H9 (cell line): ENCODE results near the gene FAXDC2. TPM values are rescaled to one million over a fixed set of nuclear protein-coding genes. Genes with fewer than 3 reads are reported as not detected.
A peak's percentile ranks its signal among the peaks of the same experiment; 100 is the strongest.

Experiments used
- DNase-seq: peaks from one replicate; pipeline ENCODE4 v3.0.0-alpha.2; 2017
- H2AFZ ChIP-seq: one replicate; pipeline ENCODE4 v1.6.1; 2013; ENCODE audit warnings: mild to moderate bottlenecking, low read length, control low read depth, moderate library complexity
- H2AK5ac ChIP-seq: 2 replicates; pipeline ENCODE4 v1.6.1; 2013; ENCODE audit warnings: low read length, control low read depth, mixed read lengths; ENCODE audit not compliant: insufficient read length
- H2BK120ac ChIP-seq: one replicate; pipeline ENCODE4 v1.6.1; 2013; ENCODE audit warnings: low read depth, mild to moderate bottlenecking, low read length, control low read depth, inconsistent platforms; ENCODE audit not compliant: poor library complexity, severe bottlenecking
- H2BK12ac ChIP-seq: 2 replicates; pipeline ENCODE4 v1.6.1; 2013; ENCODE audit warnings: low read length, control low read depth, mixed read lengths, low read depth; ENCODE audit not compliant: insufficient read length
- H2BK15ac ChIP-seq: 2 replicates; pipeline ENCODE4 v1.6.1; 2013; ENCODE audit warnings: low read depth, low read length, control low read depth
- H2BK20ac ChIP-seq: one replicate; pipeline ENCODE4 v1.6.1; 2013; ENCODE audit warnings: low read depth, mild to moderate bottlenecking, low read length, control low read depth, inconsistent platforms; ENCODE audit not compliant: poor library complexity, severe bottlenecking
- H2BK5ac ChIP-seq: 2 replicates; pipeline ENCODE4 v1.6.1; 2013; ENCODE audit warnings: low read length, control low read depth, mixed read lengths; ENCODE audit not compliant: insufficient read length
- H3K14ac ChIP-seq: 2 replicates; pipeline ENCODE4 v1.6.1; 2013; ENCODE audit warnings: low read length, control low read depth; ENCODE audit not compliant: insufficient read depth
- H3K18ac ChIP-seq: 2 replicates; pipeline ENCODE4 v1.6.1; 2013; ENCODE audit warnings: low read depth, mild to moderate bottlenecking, mixed read lengths, low read length, control low read depth; ENCODE audit not compliant: insufficient read length
- H3K23ac ChIP-seq: 2 replicates; pipeline ENCODE4 v1.6.1; 2013; ENCODE audit warnings: low read length, control low read depth, mixed read lengths, low read depth; ENCODE audit not compliant: insufficient read length
- H3K23me2 ChIP-seq: 2 replicates; pipeline ENCODE4 v1.6.1; 2013; ENCODE audit warnings: low read depth, mild to moderate bottlenecking, mixed read lengths, low read length, control low read depth; ENCODE audit not compliant: insufficient read length, poor library complexity, severe bottlenecking
- H3K27ac ChIP-seq: 2 replicates; pipeline ENCODE4 v1.5.1; 2013; ENCODE audit warnings: low read length, control low read depth, mixed read lengths, low read depth; ENCODE audit not compliant: insufficient read length
- H3K27me3 ChIP-seq: 2 replicates; pipeline ENCODE4 v1.6.1; 2013; ENCODE audit warnings: low read length, control low read depth, inconsistent platforms; ENCODE audit not compliant: insufficient read depth
- H3K4ac ChIP-seq: 2 replicates; pipeline ENCODE4 v1.6.1; 2013; ENCODE audit warnings: low read depth, mild to moderate bottlenecking, control low read depth, inconsistent platforms, low read length, moderate library complexity
- H3K4me1 ChIP-seq: 2 replicates; pipeline ENCODE4 v1.6.1; 2013; ENCODE audit warnings: low read length, control low read depth, inconsistent platforms; ENCODE audit not compliant: insufficient read depth
- H3K4me2 ChIP-seq: 2 replicates; pipeline ENCODE4 v1.6.1; 2013; ENCODE audit warnings: low read length, control low read depth, mixed read lengths; ENCODE audit not compliant: insufficient read length, insufficient read depth
- H3K56ac ChIP-seq: 2 replicates; pipeline ENCODE4 v1.6.1; 2013; ENCODE audit warnings: low read depth, mild to moderate bottlenecking, mixed read lengths, low read length, control low read depth; ENCODE audit not compliant: insufficient read length
- H3K79me1 ChIP-seq: 2 replicates; pipeline ENCODE4 v1.6.1; 2013; ENCODE audit warnings: low read depth, mild to moderate bottlenecking, moderate library complexity, low read length, control low read depth, inconsistent platforms; ENCODE audit not compliant: insufficient read depth, poor library complexity, severe bottlenecking
- H3K79me2 ChIP-seq: 2 replicates; pipeline ENCODE4 v1.6.1; 2013; ENCODE audit warnings: low read length, control low read depth, inconsistent platforms; ENCODE audit not compliant: insufficient read depth
- H3K9ac ChIP-seq: 2 replicates; pipeline ENCODE4 v1.6.1; 2013; ENCODE audit warnings: low read length, control low read depth, mixed read lengths; ENCODE audit not compliant: insufficient read length; ENCODE audit errors: extremely low read depth
- H3K9me3 ChIP-seq: one replicate; pipeline ENCODE4 v1.6.1; 2013; ENCODE audit warnings: low read depth, low read length, inconsistent platforms; ENCODE audit not compliant: control insufficient read depth
- H3T11ph ChIP-seq: one replicate; pipeline ENCODE4 v1.6.1; 2013; ENCODE audit warnings: mild to moderate bottlenecking, low read length, control low read depth, inconsistent platforms
- H4K20me1 ChIP-seq: one replicate; pipeline ENCODE4 v1.6.1; 2013; ENCODE audit not compliant: control insufficient read depth, insufficient read length, insufficient read depth
- H4K5ac ChIP-seq: 2 replicates; pipeline ENCODE4 v1.6.1; 2013; ENCODE audit warnings: low read depth, mild to moderate bottlenecking, mixed read lengths, low read length, control low read depth; ENCODE audit not compliant: insufficient read length
- H4K8ac ChIP-seq: replicated peaks from 2 replicates; pipeline ENCODE4 v1.6.1; 2013; ENCODE audit warnings: low read length, control low read depth, mixed read lengths, low read depth; ENCODE audit not compliant: insufficient read length
- H4K91ac ChIP-seq: 2 replicates; pipeline ENCODE4 v1.6.1; 2013; ENCODE audit warnings: low read depth, mild to moderate bottlenecking, moderate library complexity, mixed read lengths, low read length, control low read depth; ENCODE audit not compliant: insufficient read length
- H3K27ac Mint-ChIP-seq, 3 experiments: 2 replicates in 2 of 3; 3 replicates in 1 of 3; pipeline ENCODE4 v1.8.0; 2020 to 2021; ENCODE audit warnings: mixed read lengths in 3 of 3, mild to moderate bottlenecking in 1 of 3, moderate library complexity in 1 of 3
- H3K27me3 Mint-ChIP-seq: 2 replicates; pipeline ENCODE4 v1.8.0; 2021; ENCODE audit warnings: low read depth, mild to moderate bottlenecking, moderate library complexity, mixed read lengths
- H3K36me3 Mint-ChIP-seq, 3 experiments: 2 replicates in 2 of 3; 3 replicates in 1 of 3; pipeline ENCODE4 v1.8.0; 2020 to 2021; ENCODE audit warnings: low read depth in 3 of 3, mixed read lengths in 3 of 3; ENCODE audit not compliant: insufficient read depth in 1 of 3
- H3K4me1 Mint-ChIP-seq, 2 experiments: 2 replicates each; pipeline ENCODE4 v1.8.0; 2020; ENCODE audit warnings: mixed read lengths in 2 of 2
- H3K4me3 Mint-ChIP-seq, 2 experiments: 2 replicates in 1 of 2; 3 replicates in 1 of 2; pipeline ENCODE4 v1.8.0; 2020 to 2021; ENCODE audit warnings: mild to moderate bottlenecking in 2 of 2, mixed read lengths in 2 of 2, moderate library complexity in 1 of 2
- H3K9me3 Mint-ChIP-seq, 2 experiments: 2 replicates in 1 of 2; 3 replicates in 1 of 2; pipeline ENCODE4 v1.8.0; 2020; ENCODE audit warnings: mild to moderate bottlenecking in 2 of 2, mixed read lengths in 2 of 2, moderate library complexity in 1 of 2
- CTCF ChIP-seq: fragments of 200-600 bp; sonication (generic); conservative IDR thresholded peaks from 3 replicates; pipeline ENCODE4 v1.8.0; 2021; ENCODE audit warnings: antibody characterized with exemption, mild to moderate bottlenecking
- WGBS: extraction: QIAGEN DNeasy Blood & Tissue Kit; methylation state at CpG from one replicate; pipeline ENCODE4 v1.1.7; 2013; ENCODE audit warnings: missing lambda C conversion rate, low lambda C conversion rate, mixed read lengths; ENCODE audit not compliant: insufficient read length; ENCODE audit errors: extremely low coverage; 5-methylcytosine and 5-hydroxymethylcytosine counted together
- total RNA-seq: library from RNA; stranded (reverse); gene quantifications from 2 replicates; pipeline ENCODE4 v1.2.1, GENCODE V29; 2021

FAXDC2 gene
- total RNA-seq, 1 experiment from 2014 or later, result 3.0 TPM

DNA sequence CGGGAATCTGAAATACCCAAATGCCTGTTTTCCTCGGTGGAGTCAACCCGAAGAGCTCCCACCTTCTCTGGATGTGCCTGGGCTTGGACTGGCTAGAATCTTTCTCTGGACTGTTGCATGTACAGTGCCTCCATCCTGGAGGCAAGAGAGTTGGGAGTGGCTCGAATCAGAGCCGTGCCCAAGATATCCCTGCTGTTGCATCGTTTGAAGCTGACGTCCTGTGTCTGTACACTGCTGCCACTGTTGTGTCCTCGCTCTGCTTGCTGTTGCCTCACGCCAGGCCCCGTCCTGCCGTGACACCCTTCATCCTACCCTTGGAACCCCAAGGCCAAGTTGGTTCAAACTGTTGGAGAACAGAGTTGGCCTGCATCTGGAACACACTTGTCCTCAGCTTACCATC lies 35.4 kb downstream of the FAXDC2 start:
- TF ChIP-seq CTCF, result no peak
- no peak overlapping the region for H3K56ac ChIP-seq
- no peaks in the 10 kb centered on the region for H3K79me1 ChIP-seq
- no peaks in the 10 kb centered on the region for H4K20me1 ChIP-seq
- no peak overlapping the region for H4K91ac ChIP-seq
- no peak overlapping the region for H3T11ph ChIP-seq
- H2BK15ac ChIP-seq, result no peak overlapping the region
- H4K8ac ChIP-seq, result no peak overlapping the region
- no peaks in the 10 kb centered on the region for H3K9me3 ChIP-seq
- no peak overlapping the region for H3K4me2 ChIP-seq
- Mint-ChIP-seq H3K9me3 (no peaks in the 10 kb centered on the region), H3K36me3 (peaks cover 56 to 93% (median 89%) of the 10 kb centered on the region in 3 experiments), H3K4me1 (peaks cover 6 to 23% of the 10 kb centered on the region in 2 experiments), H3K27ac (peak overlapping the region; percentile 6 to 91 (median 84); a peak in 4 of 7 replicates), H3K27me3 (peaks cover 2% of the 10 kb centered on the region; the same call in 1 of the 2 replicates), H3K4me3 (no peak overlapping the region)
- H4K5ac ChIP-seq, result no peak overlapping the region
- H3K27ac ChIP-seq, result no peak overlapping the region
- no peak overlapping the region for H3K4ac ChIP-seq
- H3K79me2 ChIP-seq, result no peaks in the 10 kb centered on the region
- no peak overlapping the region for H2BK12ac ChIP-seq
- WGBS, result no CpG with 5 or more reads among the region's 11 CpGs
- no peak overlapping the region for H2AFZ ChIP-seq
- H3K9ac ChIP-seq, result no peak overlapping the region
- H3K23me2 ChIP-seq, result no peaks in the 10 kb centered on the region
- no peak for DNase-seq
- H2BK120ac ChIP-seq, result no peak overlapping the region
- H3K14ac ChIP-seq, result no peak overlapping the region
- no peaks in the 10 kb centered on the region for H3K4me1 ChIP-seq
- H3K27me3 ChIP-seq, result no peaks in the 10 kb centered on the region
- H2AK5ac ChIP-seq, result no peak overlapping the region
- H3K23ac ChIP-seq, result no peak overlapping the region
- no peak overlapping the region for H3K18ac ChIP-seq
- H2BK5ac ChIP-seq, result no peak overlapping the region
- H2BK20ac ChIP-seq, result no peak overlapping the region
